ENCODE data around the gene EXOC3L4. TPM values are rescaled to one million over a fixed set of nuclear protein-coding genes. Genes with fewer than 3 reads are reported as not detected.

Gene EXOC3L4
- total RNA-seq, 3 donors from 2014 or later: not detected

DNA sequence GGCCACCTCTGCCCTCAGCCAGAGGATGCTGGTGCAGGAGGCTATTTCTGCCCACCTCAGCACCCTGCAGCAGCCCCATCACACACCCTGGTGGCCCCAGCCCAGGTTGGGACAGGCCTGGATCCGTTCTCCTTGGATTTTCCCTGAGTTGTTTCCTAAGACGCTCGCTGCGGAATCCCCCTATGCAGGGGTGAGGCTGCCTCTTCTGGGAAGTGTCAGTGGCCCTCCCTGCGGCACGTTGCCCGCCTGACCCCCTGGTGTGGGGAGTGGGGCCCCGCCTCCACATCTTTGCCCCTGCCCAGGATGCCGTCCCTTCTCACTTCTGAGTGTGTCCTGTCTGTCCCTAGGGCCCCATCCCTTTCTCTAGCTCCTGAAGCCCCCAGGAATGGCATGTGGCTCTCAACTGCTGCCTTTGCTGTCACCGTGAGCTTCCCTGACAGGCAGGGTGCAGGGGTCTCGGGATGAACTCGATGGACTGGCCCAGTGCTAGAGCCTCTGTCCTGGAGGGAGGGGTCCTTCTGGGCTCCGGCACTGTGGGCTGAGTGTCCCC, 594 bp upstream of the EXOC3L4 start:
- H3K4me1 Mint-ChIP-seq (ENCODE audit: low read depth): peaks cover 4% of the 10 kb centered on the region
- H3K9me3 Mint-ChIP-seq: no peaks in the 10 kb centered on the region
- H3K4me3 Mint-ChIP-seq: no peak overlapping the region
- ATAC-seq: no peak
- peaks cover 6% of the 10 kb centered on the region for H3K27me3 Mint-ChIP-seq (ENCODE audit: low read depth)
- DNase-seq: no peak
- H3K36me3 Mint-ChIP-seq (ENCODE audit: insufficient read depth): no peaks in the 10 kb centered on the region

DNA sequence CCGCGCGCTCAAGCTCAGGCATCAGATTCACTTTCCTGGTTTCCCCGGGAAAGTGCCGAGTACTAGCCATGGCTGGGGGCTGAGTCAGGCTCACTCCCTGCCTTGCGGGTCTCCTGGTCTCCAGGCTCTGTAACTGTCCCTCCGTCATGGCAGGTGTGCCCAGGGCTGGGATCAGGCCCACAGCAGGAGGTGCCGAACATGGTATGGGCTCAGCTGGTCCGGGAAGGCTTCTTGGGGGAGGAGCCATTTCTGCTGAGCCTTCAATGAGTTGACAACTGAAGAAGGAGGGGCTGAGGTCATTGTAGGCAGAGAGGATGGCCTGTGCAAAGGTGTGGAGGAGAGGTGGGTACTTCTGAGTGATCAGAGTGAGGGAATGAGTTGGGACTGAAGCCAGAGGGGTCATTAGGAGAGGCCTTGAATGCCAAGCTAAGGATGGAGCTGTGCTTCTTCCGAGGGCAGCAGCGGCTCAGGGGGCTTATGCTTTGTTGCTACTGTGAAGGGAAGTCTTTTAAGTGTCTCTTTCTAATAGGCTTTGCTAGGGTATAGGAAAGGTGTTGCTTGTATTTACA, 769 bp downstream of the EXOC3L4 start:
- Mint-ChIP-seq H3K4me1 (ENCODE audit: low read depth) (peaks cover 4% of the 10 kb centered on the region), H3K9me3 (no peaks in the 10 kb centered on the region), H3K36me3 (ENCODE audit: insufficient read depth) (no peaks in the 10 kb centered on the region), H3K4me3 (no peak overlapping the region), H3K27me3 (ENCODE audit: low read depth) (peaks cover 10% of the 10 kb centered on the region)
- DNase-seq: no peak
- ATAC-seq: no peak

DNA sequence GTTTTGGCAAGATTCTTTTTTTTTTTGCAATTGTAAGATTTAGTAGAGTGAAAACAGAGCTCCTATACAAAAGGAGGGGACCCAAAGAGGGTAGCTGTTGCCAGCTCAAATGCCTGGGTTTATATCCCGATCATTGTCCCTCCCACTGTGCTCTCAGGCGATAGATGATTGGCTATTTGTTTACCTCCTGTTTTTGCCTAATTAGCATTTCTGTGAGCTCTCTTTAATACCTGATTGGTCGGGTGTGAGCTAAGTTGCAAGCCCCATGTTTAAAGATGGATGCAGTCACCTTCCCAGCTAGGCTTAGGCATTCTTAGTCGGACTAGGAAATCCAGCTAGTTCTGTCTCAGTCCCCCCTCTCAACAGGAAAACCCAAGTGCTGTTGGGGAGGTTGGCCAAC, 1.9 kb downstream of the EXOC3L4 start:
- Mint-ChIP-seq H3K4me3 (no peak overlapping the region), H3K36me3 (ENCODE audit: insufficient read depth) (no peaks in the 10 kb centered on the region), H3K27me3 (ENCODE audit: low read depth) (peaks cover 15% of the 10 kb centered on the region), H3K4me1 (ENCODE audit: low read depth) (no peaks in the 10 kb centered on the region), H3K9me3 (no peaks in the 10 kb centered on the region)
- DNase-seq: no peak
- ATAC-seq: no peak

DNA sequence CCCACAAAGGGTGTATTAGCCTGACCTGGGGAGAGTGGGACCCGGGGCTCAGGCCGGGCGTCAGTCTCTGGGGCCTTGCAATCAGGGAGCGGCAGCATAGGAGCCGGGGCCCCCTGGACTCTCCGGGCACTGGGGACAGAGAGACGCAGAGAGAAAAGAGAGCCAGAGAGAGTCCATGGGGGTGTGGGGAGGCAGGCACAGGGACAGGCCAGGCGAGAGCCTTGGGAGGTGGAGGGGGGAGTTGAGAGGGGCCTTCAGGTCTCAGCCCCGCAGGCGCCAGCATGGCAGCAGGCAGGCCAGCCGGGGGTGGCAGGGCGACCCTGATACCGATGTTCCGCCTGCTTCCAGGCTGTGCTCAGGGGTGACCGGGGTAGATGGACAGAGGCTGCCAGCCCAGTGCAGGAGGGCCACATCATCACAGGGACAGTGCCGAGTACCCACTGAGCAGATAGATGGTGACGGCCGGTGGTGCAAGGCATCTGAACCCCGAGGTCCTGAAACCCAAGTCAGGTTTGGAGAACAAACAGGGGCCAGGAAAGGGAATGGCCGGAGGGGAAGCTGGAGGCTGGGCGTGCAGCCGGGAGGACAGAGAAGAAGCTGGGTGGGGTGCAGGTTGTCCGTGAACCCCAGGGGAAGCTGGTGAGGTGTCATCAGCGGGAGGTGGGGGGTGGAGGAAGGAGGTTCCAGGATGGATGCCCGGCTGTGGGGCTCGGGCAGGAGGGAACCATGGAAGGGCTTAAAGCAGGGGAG, 2.9 kb downstream of the EXOC3L4 start:
- Mint-ChIP-seq H3K9me3 (no peaks in the 10 kb centered on the region), H3K4me3 (no peak overlapping the region), H3K27me3 (ENCODE audit: low read depth) (peaks cover 22% of the 10 kb centered on the region), H3K36me3 (ENCODE audit: insufficient read depth) (no peaks in the 10 kb centered on the region), H3K4me1 (ENCODE audit: low read depth) (no peaks in the 10 kb centered on the region)
- ATAC-seq: no peak
- no peak for DNase-seq

DNA sequence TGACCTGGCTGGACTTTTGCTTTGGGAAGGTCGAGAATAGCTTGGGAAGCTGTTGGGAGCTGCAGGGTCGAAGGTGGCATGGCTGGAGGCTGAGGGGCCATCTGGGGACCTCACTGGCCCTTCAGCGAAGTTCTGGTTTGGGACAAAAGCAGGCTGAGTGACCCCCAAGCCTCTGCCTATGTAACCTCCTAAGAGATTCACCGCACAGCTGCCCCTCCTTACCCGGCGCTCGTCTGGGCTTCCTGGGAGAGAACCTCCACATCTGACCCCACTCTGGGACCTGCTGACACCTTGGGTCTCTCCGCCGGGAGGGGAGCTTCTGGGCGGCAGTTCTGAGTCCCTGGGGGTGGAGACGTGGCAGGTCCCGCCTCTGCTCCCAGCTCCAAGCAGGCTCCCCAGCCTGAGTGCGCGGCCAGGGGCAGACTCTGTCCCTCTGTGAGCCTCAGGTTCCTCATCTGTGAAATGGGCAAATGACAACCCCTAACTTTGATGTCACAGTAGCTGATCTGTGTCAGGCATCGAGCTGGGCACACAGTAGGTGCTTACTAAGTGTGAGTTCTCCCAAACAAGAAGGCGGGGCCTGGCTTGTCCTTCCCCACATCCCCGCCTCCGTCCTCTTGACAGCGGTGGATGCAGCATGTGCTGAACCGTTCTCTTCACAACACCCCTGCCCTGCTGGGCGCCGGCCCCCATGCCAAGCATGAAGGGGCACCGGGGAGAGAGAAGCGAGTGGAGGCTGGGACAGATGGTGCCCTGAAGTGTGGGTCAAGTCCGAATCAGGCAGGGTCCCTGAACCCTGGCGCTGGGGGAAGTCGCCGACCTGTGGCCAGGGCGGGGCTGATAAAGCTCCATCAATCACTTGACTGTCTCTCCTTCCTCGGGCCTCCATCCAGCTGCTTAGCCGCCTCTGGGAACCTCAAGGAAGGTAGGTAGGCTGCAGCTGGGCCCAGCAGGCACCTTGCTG, 3.8 kb downstream of the EXOC3L4 start:
- Mint-ChIP-seq H3K4me1 (ENCODE audit: low read depth) (no peaks in the 10 kb centered on the region), H3K9me3 (no peaks in the 10 kb centered on the region), H3K27me3 (ENCODE audit: low read depth) (peaks cover 29% of the 10 kb centered on the region), H3K36me3 (ENCODE audit: insufficient read depth) (no peaks in the 10 kb centered on the region), H3K4me3 (no peak overlapping the region)
- ATAC-seq (no peak), DNase-seq (no peak)

DNA sequence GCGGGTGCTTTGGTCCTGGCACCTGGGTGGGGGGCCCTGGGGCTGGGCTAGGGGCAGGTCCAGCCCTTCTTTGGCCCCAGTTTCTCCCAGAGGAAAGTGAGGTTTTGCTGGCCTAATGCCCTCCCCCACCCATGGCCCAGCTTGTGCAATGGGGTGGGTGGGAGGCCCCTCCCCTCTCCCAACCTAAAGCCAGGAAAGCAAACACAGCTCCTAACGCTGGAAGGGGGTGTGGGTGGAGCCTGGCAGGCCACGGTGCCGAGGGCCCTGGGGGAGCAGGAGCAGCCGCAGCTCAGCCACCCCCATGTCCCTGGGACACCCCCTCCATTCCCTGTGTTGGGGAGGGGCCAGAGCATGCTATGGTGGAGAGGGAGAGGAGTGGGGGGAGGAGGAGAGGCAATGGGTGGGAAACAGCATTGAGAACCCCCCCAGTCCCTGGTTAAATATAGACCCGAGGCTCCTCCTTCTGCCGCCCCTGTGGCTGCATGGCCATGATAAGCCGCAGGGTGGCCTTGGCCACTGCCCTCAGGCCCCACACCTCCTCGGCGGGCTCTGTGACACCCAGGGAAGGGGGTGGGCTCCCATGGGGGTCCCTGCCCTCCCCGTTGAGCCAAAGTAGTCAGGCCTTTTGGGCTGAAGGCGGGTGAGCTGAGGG, 4.7 kb downstream of the EXOC3L4 start:
- Mint-ChIP-seq H3K4me3 (no peak overlapping the region), H3K27me3 (ENCODE audit: low read depth) (peaks cover 34% of the 10 kb centered on the region), H3K36me3 (ENCODE audit: insufficient read depth) (no peaks in the 10 kb centered on the region), H3K4me1 (ENCODE audit: low read depth) (no peaks in the 10 kb centered on the region), H3K9me3 (no peaks in the 10 kb centered on the region)
- no peak for DNase-seq
- no peak for ATAC-seq

DNA sequence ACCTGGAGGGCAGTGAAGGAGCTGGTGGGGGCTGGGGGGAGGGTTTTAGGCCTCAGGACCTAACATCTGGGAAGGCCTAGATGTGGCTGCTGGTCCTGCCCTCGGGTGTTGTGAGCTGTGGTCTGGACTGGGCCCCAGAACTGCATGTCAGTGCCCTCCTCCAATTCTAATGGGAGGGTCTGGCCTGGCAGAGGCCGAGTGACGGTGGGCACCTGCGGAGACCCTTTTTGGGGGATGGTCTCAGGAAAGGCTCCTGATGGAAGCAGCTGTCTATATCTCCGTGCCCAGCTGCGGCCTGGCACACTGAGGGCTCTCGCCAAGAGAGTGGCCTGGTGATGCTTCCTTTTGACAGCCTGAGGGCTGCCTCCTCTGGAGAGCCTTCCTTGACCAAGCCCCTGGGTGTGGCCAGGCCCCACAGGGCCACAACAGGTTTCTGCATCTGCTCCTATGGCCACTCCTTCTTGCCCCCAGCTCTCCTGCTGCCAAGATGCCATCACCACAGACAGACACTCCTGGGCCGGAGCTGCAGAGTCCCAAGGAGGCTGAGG, 5.3 kb downstream of the EXOC3L4 start:
- DNase-seq (no peak), ATAC-seq (no peak)
- H3K27me3 Mint-ChIP-seq (ENCODE audit: low read depth): peaks cover 36% of the 10 kb centered on the region
- no peaks in the 10 kb centered on the region for H3K36me3 Mint-ChIP-seq (ENCODE audit: insufficient read depth)
- H3K4me1 Mint-ChIP-seq (ENCODE audit: low read depth): peaks cover 1% of the 10 kb centered on the region
- H3K4me3 Mint-ChIP-seq: no peak overlapping the region
- no peaks in the 10 kb centered on the region for H3K9me3 Mint-ChIP-seq

DNA sequence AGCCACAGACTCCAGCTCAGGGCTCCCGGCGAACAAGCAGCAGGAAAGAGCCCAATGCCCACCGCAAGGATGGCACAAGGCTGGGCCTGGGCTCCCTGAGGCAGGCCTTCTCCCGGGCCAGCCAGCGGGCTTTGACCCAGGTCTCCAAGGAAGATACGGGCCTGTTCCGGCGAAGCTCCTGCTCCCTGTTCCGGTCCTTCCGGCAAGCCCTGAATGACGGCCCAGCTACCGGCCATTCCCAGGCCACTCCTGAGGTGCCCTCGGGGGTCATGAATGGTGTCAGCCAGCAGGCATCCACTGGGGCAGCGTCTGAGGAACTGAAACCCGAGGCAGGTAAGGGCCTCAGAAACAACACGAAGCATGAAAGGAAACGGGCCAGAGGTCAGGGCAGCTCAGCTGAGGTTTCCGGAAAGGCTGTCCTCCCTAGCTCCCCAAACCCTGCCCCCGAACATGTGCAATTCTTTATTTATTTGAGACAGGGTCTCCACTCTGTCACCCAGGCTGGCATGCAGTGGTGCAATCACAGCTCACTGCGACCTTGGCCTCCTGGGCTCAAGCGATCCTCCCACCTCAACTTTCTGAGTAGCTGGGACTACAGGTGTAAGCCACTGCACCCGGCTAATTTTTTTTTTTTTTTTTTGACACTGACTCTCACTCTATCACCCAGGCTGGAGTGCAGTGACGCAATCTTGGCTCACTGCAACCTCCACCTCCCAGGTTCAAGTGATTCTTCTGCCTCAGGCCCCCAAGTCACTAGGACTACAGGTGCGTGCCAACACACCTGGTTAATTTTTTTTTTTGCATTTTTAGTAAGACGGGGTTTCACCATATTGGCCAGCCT, 6.0 kb downstream of the EXOC3L4 start:
- ATAC-seq (no peak), DNase-seq (no peak)
- peaks cover 6% of the 10 kb centered on the region for H3K4me1 Mint-ChIP-seq (ENCODE audit: low read depth)
- no peaks in the 10 kb centered on the region for H3K9me3 Mint-ChIP-seq
- H3K36me3 Mint-ChIP-seq (ENCODE audit: insufficient read depth): no peaks in the 10 kb centered on the region
- no peak overlapping the region for H3K4me3 Mint-ChIP-seq
- peaks cover 43% of the 10 kb centered on the region for H3K27me3 Mint-ChIP-seq (ENCODE audit: low read depth)

DNA sequence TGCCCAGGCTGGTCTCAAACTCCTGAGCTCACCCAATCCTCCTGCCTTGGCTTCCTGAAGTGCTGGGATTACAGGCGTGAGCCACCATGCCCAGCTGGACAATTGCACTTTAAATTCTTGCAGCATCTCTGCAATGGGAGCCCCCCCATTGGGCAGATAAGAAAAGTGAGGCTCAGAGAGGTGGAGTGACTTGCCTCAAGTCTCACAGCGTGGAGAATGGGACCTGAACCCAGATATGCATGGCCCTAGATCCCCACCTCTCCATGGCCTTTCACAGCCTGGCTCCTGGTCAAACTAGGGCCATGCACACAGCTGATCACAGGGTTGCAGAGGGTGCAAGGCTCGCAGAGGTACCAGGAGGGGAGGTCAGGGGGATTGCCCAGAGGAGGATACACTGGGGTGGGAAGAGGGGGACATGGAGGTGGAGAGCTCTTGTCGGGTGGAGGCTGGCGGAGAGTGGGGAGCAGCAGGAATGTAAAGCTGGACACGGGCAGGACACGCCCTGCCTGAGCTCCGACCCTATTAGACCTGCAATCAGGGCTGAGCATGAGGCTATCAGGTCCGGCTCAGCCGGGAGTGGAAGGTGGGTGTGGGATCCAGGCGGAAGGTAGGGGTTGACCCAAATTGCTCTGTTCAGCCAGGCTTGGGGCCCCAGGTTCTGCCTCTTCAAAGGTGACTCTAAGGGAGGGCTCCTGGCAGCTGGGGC, 6.9 kb downstream of the EXOC3L4 start:
- Mint-ChIP-seq H3K4me3 (no peak overlapping the region), H3K36me3 (ENCODE audit: insufficient read depth) (no peaks in the 10 kb centered on the region), H3K27me3 (ENCODE audit: low read depth) (peaks cover 51% of the 10 kb centered on the region), H3K9me3 (no peaks in the 10 kb centered on the region), H3K4me1 (ENCODE audit: low read depth) (peaks cover 8% of the 10 kb centered on the region)
- ATAC-seq: no peak
- DNase-seq: no peak

DNA sequence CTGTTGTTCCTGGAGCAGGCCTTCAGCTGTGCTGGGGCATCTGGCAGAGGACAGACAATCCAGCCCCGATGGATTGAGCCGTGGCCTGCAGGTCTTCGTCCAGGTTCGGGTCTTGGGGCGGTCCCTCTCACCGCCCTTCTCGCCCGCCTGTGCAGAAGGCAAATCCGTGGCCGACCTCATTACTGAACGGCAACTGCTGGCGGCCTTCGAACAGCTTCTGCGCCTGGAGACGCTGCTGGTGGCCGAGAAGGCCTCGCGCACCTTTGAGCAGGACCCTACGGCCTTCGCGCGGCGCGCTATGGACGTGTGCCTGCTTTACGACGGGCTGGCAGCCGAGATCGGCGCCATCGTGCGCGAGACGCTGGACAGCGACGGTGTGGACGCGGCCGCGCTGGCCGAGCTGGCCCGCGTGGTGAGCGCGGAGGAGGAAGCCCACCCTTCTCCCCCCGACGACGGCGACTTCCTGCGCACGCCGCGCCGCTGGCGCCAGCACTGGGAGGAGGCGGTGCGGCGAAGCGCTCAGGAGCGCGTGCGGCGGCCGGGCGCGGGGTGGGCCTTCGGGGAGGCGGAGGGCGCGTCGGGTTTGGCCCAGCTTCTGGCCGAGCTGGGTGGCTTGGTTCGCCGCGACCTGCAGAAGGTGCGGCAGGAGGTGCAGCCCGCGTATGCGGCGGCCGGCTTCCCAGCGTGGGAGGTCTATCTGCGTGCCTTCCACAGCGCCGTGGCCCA, 7.6 kb downstream of the EXOC3L4 start:
- H3K4me1 Mint-ChIP-seq (ENCODE audit: low read depth): peaks cover 8% of the 10 kb centered on the region
- no peak overlapping the region for H3K4me3 Mint-ChIP-seq
- DNase-seq: no peak
- ATAC-seq: no peak
- no peaks in the 10 kb centered on the region for H3K9me3 Mint-ChIP-seq
- H3K27me3 Mint-ChIP-seq (ENCODE audit: low read depth): peaks cover 53% of the 10 kb centered on the region
- H3K36me3 Mint-ChIP-seq (ENCODE audit: insufficient read depth): no peaks in the 10 kb centered on the region

DNA sequence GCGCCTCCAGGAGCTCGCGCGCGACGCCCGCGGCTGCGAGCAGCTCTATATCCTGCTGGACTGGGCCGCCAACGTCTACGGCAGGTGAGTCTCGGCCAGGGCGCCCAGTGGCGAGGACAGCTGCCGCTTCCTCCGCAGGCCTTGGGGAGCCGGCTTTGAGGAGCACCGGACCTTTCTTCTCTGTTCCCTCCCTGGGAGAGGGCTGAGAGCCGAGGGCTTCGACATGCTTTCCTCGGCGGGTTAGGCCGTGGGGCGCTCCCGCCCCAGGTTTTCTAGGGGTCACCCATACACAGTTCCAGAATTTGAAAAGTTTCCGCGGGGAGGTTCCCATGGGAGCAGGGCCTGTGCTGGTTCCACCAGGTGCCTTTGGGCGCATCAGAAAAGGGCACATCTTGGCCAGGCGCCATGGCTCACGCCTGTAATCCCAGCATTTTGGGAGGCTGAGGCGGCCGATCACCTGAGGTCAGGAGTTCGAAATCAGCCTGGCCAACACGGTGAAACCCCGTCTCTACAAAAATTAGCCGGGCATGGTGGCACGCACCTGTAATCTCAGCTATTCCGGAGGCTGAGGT, 8.2 kb downstream of the EXOC3L4 start:
- Mint-ChIP-seq H3K4me1 (ENCODE audit: low read depth) (peaks cover 8% of the 10 kb centered on the region), H3K27me3 (ENCODE audit: low read depth) (peaks cover 51% of the 10 kb centered on the region), H3K36me3 (ENCODE audit: insufficient read depth) (no peaks in the 10 kb centered on the region), H3K9me3 (no peaks in the 10 kb centered on the region), H3K4me3 (no peak overlapping the region)
- no peak for ATAC-seq
- no peak for DNase-seq

All from activated T-cell treated with anti-CD3 and anti-CD28 coated beads, Interleukin-2, amount 50 U/mL, for 4 hours (primary cell).